PC-9 (cell line): Measurements from ENCODE around the gene PARP16. TPM values are rescaled to one million over a fixed set of nuclear protein-coding genes. Genes with fewer than 3 reads are reported as not detected.

ENCODE experiments used
- BruUV-seq: library from RNA; stranded (reverse); fragments of 400-500 nt; replicated peaks from 2 replicates; lab custom pipeline; 2021; lab: Mats Ljungman, UMichigan
- CTCF ChIA-PET: fragments of 300-600 bp; sonication (Branson Sonifier 250); formaldehyde crosslinking; loops from one replicate; lab custom pipeline; 2022; ENCODE audit warnings: antibody characterized with exemption; lab: Charles Lee
- POLR2A ChIA-PET: fragments of 300-600 bp; sonication (Branson Sonifier 250); formaldehyde crosslinking; loops from one replicate; lab custom pipeline; 2022; ENCODE audit warnings: antibody characterized with exemption; ENCODE audit not compliant: unreplicated experiment; lab: Charles Lee
- DNase-seq, 2 experiments: peaks; one replicate each; pipeline versions ENCODE4 v3.0.0 to v3.0.0-alpha.2; 2015 to 2022; ENCODE audit warnings: mixed read lengths in 1 of 2
- H2AFZ ChIP-seq: fragments of 200-600 bp; sonication (generic); 2 replicates; pipeline ENCODE4 v1.8.1; 2017; ENCODE audit warnings: antibody characterized with exemption
- H3F3A ChIP-seq: fragments of 200-600 bp; sonication (generic); 2 replicates; pipeline ENCODE4 v1.8.1; 2017; ENCODE audit warnings: antibody characterized with exemption, mild to moderate bottlenecking, low read depth; ENCODE audit not compliant: insufficient read depth
- H3K27ac ChIP-seq: fragments of 200-600 bp; sonication (generic); 2 replicates; pipeline ENCODE4 v1.6.1; 2016; ENCODE audit warnings: mixed run types
- H3K27me3 ChIP-seq: fragments of 200-600 bp; sonication (generic); 2 replicates; pipeline ENCODE4 v1.6.1; 2016; ENCODE audit warnings: low read depth, mixed run types; ENCODE audit not compliant: insufficient read depth
- H3K36me3 ChIP-seq: fragments of 200-600 bp; sonication (generic); 2 replicates; pipeline ENCODE4 v1.6.1; 2016; ENCODE audit warnings: low read depth, mixed run types
- H3K4me1 ChIP-seq: fragments of 200-600 bp; sonication (generic); replicated peaks from 2 replicates; pipeline ENCODE4 v1.6.1; 2016; ENCODE audit warnings: mixed run types; ENCODE audit not compliant: insufficient read depth
- H3K4me2 ChIP-seq: fragments of 200-600 bp; sonication (generic); 2 replicates; pipeline ENCODE4 v1.6.1; 2017; ENCODE audit warnings: mixed run types
- H3K4me3 ChIP-seq: fragments of 200-600 bp; sonication (generic); 2 replicates; pipeline ENCODE4 v1.6.1; 2016; ENCODE audit warnings: mixed run types
- H3K79me2 ChIP-seq: fragments of 200-600 bp; sonication (generic); 2 replicates; pipeline ENCODE4 v1.6.1; 2017; ENCODE audit warnings: low read depth, mixed run types
- H3K9me2 ChIP-seq: fragments of 200-600 bp; sonication (generic); 2 replicates; pipeline ENCODE4 v1.8.1; 2017; ENCODE audit warnings: mild to moderate bottlenecking; ENCODE audit not compliant: insufficient read depth
- H3K9me3 ChIP-seq: fragments of 200-600 bp; sonication (generic); 2 replicates; pipeline ENCODE4 v1.8.1; 2016; ENCODE audit warnings: low read depth; ENCODE audit not compliant: insufficient read depth
- H4K20me1 ChIP-seq: fragments of 200-600 bp; sonication (generic); 2 replicates; pipeline ENCODE4 v1.8.1; 2017; ENCODE audit not compliant: insufficient read depth
- EZH2 ChIP-seq: fragments of 200-600 bp; sonication (generic); IDR thresholded peaks from 2 replicates; pipeline ENCODE4 v1.8.0; 2017; ENCODE audit warnings: antibody characterized with exemption, low read depth
- intact Hi-C: fragments of 100-400 bp; cut with micrococcal nuclease; formaldehyde crosslinking; loops from one replicate; pipeline ENCODE4 v1.10.0; 2022; ENCODE audit not compliant: unreplicated experiment
- total RNA-seq: library from RNA; stranded (reverse); gene quantifications from 2 replicates; pipeline ENCODE4 v1.2.3, GENCODE V29; 2021
- TF ChIP-seq, protein P1 (sequence below): fragments of 200-600 bp; sonication (generic); conservative IDR thresholded peaks from 2 replicates; pipeline ENCODE4 v1.6.1; 2017; ENCODE audit warnings: mixed run types, antibody characterized with exemption, mild to moderate bottlenecking, moderate library complexity

Gene PARP16
- total RNA-seq, 1 experiment from 2014 or later: 12.3 TPM

DNA sequence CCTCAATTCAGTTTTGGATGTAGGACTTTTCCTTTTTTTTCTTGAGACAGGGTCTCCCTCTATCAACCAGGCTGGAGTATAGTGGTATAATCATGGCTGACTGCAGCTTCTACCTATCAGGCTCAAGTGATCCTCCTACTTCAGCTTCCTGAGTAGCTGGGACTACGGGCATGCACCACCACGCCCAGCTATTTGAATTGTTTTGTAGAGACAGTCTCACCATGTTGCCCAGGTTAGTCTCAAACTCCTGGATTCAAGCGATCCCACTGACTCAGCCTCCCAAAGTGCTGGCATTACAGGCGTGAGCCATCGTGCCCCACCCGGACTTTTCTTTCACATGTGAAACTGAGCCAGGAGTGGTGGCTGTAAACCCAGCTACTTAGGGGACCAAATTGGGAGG, 21.3 kb upstream of the PARP16 start:
- H3F3A ChIP-seq: peaks cover 19% of the 10 kb centered on the region; the same call in 1 of the 2 replicates
- no peaks in the 10 kb centered on the region for H3K9me2 ChIP-seq
- no peak overlapping the region for H3K4me2 ChIP-seq
- no TSS peak for BruUV-seq
- peaks cover 9% of the 10 kb centered on the region; the same call in 1 of the 2 replicates for H3K4me1 ChIP-seq
- H4K20me1 ChIP-seq: no peaks in the 10 kb centered on the region
- CTCF ChIA-PET: interaction anchor here (0.7 kb wide), 1 partner anchor 80 kb away, joined by 4 read pairs; no protein-coding TSS in a partner anchor
- H2AFZ ChIP-seq: no peak overlapping the region
- DNase-seq: no peak
- POLR2A ChIA-PET: no interaction called here
- no peaks in the 10 kb centered on the region for H3K36me3 ChIP-seq
- intact Hi-C loops: no loop called here
- no peaks in the 10 kb centered on the region for H3K9me3 ChIP-seq
- H3K27me3 ChIP-seq: no peaks in the 10 kb centered on the region
- TF ChIP-seq EZH2: no peak
- TF ChIP-seq, protein P1, sequence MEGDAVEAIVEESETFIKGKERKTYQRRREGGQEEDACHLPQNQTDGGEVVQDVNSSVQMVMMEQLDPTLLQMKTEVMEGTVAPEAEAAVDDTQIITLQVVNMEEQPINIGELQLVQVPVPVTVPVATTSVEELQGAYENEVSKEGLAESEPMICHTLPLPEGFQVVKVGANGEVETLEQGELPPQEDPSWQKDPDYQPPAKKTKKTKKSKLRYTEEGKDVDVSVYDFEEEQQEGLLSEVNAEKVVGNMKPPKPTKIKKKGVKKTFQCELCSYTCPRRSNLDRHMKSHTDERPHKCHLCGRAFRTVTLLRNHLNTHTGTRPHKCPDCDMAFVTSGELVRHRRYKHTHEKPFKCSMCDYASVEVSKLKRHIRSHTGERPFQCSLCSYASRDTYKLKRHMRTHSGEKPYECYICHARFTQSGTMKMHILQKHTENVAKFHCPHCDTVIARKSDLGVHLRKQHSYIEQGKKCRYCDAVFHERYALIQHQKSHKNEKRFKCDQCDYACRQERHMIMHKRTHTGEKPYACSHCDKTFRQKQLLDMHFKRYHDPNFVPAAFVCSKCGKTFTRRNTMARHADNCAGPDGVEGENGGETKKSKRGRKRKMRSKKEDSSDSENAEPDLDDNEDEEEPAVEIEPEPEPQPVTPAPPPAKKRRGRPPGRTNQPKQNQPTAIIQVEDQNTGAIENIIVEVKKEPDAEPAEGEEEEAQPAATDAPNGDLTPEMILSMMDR: no peak
- no peaks in the 10 kb centered on the region for H3K79me2 ChIP-seq
- H3K4me3 ChIP-seq: no peak overlapping the region
- no peak overlapping the region for H3K27ac ChIP-seq

DNA sequence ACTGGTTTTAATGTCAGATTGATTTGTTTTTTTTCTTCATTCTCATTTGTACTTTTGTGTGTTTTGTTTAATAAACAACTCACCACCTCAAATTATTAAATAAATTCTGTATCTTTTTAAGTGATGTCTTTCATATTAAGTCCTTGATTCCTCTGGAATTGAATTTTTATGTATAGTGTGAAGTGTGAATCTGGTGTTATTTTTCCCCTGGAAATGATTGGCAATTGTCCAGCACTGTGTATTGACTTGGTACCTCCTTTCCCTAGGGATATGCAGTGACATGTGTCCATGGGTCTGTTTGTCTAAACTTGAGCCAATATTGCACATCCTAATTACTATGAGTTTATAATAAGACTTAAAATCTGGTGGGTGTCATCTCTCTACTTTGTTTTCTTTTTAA, 19.9 kb upstream of the PARP16 start:
- Histone ChIP-seq H2AFZ (no peak overlapping the region), H3K36me3 (no peaks in the 10 kb centered on the region), H3K9me2 (no peaks in the 10 kb centered on the region), H4K20me1 (no peaks in the 10 kb centered on the region), H3K4me2 (no peak overlapping the region), H3K27ac (no peak overlapping the region), H3F3A (peaks cover 19% of the 10 kb centered on the region; the same call in 1 of the 2 replicates), H3K4me1 (peaks cover 9% of the 10 kb centered on the region; the same call in 1 of the 2 replicates), H3K9me3 (no peaks in the 10 kb centered on the region), H3K79me2 (no peaks in the 10 kb centered on the region), H3K4me3 (no peak overlapping the region), H3K27me3 (no peaks in the 10 kb centered on the region)
- POLR2A ChIA-PET: no interaction called here
- intact Hi-C loops: no loop called here
- BruUV-seq: no TSS peak
- no peak for TF ChIP-seq EZH2
- TF ChIP-seq, protein P1: no peak
- CTCF ChIA-PET: no interaction called here
- DNase-seq: no peak

DNA sequence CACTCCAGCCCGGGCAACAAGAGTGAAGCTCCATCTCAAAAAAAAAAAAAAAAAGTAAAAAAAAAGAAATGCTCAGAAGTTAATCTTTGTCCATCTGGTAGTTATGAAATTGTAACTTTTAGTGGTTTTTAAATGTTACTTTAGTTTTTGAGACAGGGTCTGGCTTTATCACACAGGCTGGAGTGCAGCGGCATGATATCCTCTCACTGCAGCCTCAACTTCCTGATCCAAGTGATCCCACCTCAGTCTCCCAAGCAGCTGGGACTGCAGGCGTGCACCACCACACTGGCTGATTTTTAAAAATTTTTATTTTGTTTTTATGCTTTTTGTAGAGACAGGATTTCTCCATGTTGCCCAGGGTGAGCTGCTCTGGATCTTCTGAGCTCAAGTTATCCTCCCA, 19.1 kb upstream of the PARP16 start:
- H3K9me2 ChIP-seq: no peaks in the 10 kb centered on the region
- H3K27ac ChIP-seq: no peak overlapping the region
- H3K4me1 ChIP-seq: peaks cover 9% of the 10 kb centered on the region; the same call in 1 of the 2 replicates
- H3K79me2 ChIP-seq: no peaks in the 10 kb centered on the region
- H2AFZ ChIP-seq: no peak overlapping the region
- H4K20me1 ChIP-seq: no peaks in the 10 kb centered on the region
- no TSS peak for BruUV-seq
- no peaks in the 10 kb centered on the region for H3K36me3 ChIP-seq
- H3F3A ChIP-seq: peaks cover 19% of the 10 kb centered on the region; the same call in 1 of the 2 replicates
- intact Hi-C loops: loop anchor here (2.0 kb wide), 2 partner anchors 121 to 273 kb away; partner anchors contain the start of gene CLPX
- no peak overlapping the region for H3K4me3 ChIP-seq
- POLR2A ChIA-PET: interaction anchor here (1.7 kb wide), 1 partner anchor 120 kb away, joined by 32 read pairs; the partner anchor contains the start of gene CLPX
- H3K9me3 ChIP-seq: no peaks in the 10 kb centered on the region
- CTCF ChIA-PET: interaction anchor here (0.7 to 1.5 kb wide), 2 partner anchors 13 to 20 kb away, joined by 6 to 7 read pairs; no protein-coding TSS in a partner anchor
- no peak for DNase-seq
- no peak for TF ChIP-seq EZH2
- TF ChIP-seq, protein P1: no peak
- H3K27me3 ChIP-seq: no peaks in the 10 kb centered on the region
- H3K4me2 ChIP-seq: no peak overlapping the region
